Stimulated activated CD4-positive, alpha-beta T cell treated with anti-CD3 and anti-CD28 coated beads, Interleukin-4, amount 100 ng/mL, for 48 hours (primary cell): ENCODE results near the gene TAF1B.

Experiments
- DNase-seq, 2 donors: peaks; one replicate each; pipeline ENCODE4 v3.0.0-alpha.2; 2020; ENCODE audit warnings: low read depth in 2 of 2

The TAF1B gene

DNA sequence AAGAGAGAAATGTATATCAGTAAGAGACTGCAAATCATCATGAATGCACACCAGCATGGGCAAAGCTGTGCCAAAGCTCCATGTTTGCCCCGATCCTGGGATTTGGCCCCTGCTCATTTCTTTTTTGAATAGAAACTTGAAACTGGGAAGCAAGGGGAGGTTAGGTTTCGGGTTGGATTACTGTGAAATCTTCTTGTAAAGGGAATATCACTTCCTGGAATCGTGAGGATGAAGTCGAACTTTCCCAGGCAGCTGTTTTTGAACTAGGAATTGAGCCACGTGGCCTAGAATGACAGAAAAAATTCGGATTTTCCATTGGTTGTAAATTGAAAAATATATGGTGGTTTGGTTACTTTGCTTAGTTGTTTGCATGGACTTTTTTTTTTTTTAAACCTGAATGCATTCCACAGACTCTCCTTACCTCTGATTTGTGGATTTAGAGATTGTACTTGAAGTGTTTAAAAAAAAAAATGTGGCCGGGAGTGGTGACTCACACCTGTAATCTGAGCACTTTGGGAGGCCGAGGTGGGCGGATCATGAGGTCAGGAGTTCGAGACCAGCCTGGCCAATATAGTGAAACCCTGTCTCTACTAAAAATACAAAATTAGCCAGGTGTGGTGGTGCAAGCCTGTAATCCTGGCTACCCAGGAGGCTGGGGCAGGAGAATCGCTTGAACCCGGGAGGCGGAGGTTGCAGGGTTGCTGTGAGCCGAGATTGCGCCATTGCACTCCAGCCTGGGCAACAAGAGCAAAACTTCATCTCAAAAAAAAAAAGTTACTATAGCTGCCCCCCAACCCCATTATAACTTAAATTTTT lies 140.3 kb downstream of the TAF1B start:
- DNase-seq, result no peak
